Chondrocyte (in vitro differentiated cells): ENCODE data around the gene ARHGAP6. TPM values are rescaled to one million over a fixed set of nuclear protein-coding genes. Genes with fewer than 3 reads are reported as not detected.

ENCODE experiments used
- DNase-seq: peaks from one replicate; pipeline ENCODE4 v3.0.0; 2021; ENCODE audit warnings: mixed read lengths, low spot score
- H3K27ac Mint-ChIP-seq: one replicate; pipeline ENCODE4 v1.8.0; 2021; ENCODE audit warnings: mild to moderate bottlenecking, moderate library complexity, mixed read lengths; ENCODE audit not compliant: unreplicated experiment
- H3K27me3 Mint-ChIP-seq: 2 replicates; pipeline ENCODE4 v1.8.0; 2021; ENCODE audit warnings: low read depth, mixed read lengths
- H3K36me3 Mint-ChIP-seq: 2 replicates; pipeline ENCODE4 v1.8.0; 2021; ENCODE audit warnings: low read depth, mixed read lengths
- H3K4me1 Mint-ChIP-seq: 2 replicates; pipeline ENCODE4 v1.8.0; 2021; ENCODE audit warnings: low read depth, mild to moderate bottlenecking, mixed read lengths
- H3K4me3 Mint-ChIP-seq: one replicate; pipeline ENCODE4 v1.8.0; 2021; ENCODE audit warnings: mild to moderate bottlenecking, moderate library complexity, mixed read lengths; ENCODE audit not compliant: unreplicated experiment
- H3K9me3 Mint-ChIP-seq: 2 replicates; pipeline ENCODE4 v1.8.0; 2021; ENCODE audit warnings: low read depth, mixed read lengths
- total RNA-seq: library from RNA; stranded (reverse); gene quantifications from 3 replicates; pipeline ENCODE4 v1.2.1, GENCODE V29; 2021
- TF ChIP-seq, protein P1 (sequence below): fragments of 200-600 bp; sonication (generic); IDR thresholded peaks from 2 replicates; pipeline ENCODE4 v1.5.0; 2021; ENCODE audit warnings: antibody characterized with exemption, mild to moderate bottlenecking, moderate library complexity

Gene ARHGAP6
- total RNA-seq, 1 donor from 2014 or later = 1.5 TPM

GRCh38 chrX:11447418-11447817 lies 218.3 kb downstream of the ARHGAP6 start:
- no peak for DNase-seq

DNA sequence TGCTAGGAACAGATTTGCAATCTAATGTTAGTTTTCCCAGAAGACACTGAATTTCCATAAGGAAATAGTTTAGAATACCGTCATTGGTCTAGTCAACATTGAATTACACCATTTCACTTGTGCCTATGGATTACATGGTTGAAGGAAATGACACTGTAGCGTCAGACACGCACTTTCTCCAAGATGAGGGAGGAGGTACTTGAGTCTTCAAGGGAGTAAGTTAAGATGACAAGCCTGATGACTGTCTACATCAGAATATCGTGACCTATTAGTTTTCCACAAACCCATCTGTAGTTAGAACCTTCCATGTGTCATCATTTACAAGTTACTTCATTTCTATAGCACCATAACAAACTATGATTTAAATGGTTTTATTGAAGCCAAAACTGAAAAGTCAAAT lies 218.8 kb downstream of the ARHGAP6 start:
- H3K27ac Mint-ChIP-seq = peak overlapping the region; percentile 17
- no peaks in the 10 kb centered on the region for H3K36me3 Mint-ChIP-seq
- H3K27me3 Mint-ChIP-seq = no peaks in the 10 kb centered on the region
- TF ChIP-seq, protein P1, sequence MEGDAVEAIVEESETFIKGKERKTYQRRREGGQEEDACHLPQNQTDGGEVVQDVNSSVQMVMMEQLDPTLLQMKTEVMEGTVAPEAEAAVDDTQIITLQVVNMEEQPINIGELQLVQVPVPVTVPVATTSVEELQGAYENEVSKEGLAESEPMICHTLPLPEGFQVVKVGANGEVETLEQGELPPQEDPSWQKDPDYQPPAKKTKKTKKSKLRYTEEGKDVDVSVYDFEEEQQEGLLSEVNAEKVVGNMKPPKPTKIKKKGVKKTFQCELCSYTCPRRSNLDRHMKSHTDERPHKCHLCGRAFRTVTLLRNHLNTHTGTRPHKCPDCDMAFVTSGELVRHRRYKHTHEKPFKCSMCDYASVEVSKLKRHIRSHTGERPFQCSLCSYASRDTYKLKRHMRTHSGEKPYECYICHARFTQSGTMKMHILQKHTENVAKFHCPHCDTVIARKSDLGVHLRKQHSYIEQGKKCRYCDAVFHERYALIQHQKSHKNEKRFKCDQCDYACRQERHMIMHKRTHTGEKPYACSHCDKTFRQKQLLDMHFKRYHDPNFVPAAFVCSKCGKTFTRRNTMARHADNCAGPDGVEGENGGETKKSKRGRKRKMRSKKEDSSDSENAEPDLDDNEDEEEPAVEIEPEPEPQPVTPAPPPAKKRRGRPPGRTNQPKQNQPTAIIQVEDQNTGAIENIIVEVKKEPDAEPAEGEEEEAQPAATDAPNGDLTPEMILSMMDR = no peak
- DNase-seq = no peak
- H3K4me1 Mint-ChIP-seq = peaks cover 46% of the 10 kb centered on the region
- H3K4me3 Mint-ChIP-seq = no peak overlapping the region
- peaks cover 12% of the 10 kb centered on the region for H3K9me3 Mint-ChIP-seq

More at GRCh38 chrX:11447418-11447817, 218.3 kb downstream of the ARHGAP6 start:
- Mint-ChIP-seq H3K9me3 (peaks cover 12% of the 10 kb centered on the region), H3K4me1 (peaks cover 46% of the 10 kb centered on the region), H3K36me3 (no peaks in the 10 kb centered on the region), H3K27me3 (no peaks in the 10 kb centered on the region), H3K27ac (peak overlapping the region; percentile 17), H3K4me3 (no peak overlapping the region)
- TF ChIP-seq, protein P1 = no peak

GRCh38 chrX:11446336-11446735 lies 219.4 kb downstream of the ARHGAP6 start:
- no peak for DNase-seq
- no peak overlapping the region for H3K4me3 Mint-ChIP-seq
- H3K27me3 Mint-ChIP-seq = no peaks in the 10 kb centered on the region
- peaks cover 12% of the 10 kb centered on the region for H3K9me3 Mint-ChIP-seq
- peaks cover 46% of the 10 kb centered on the region for H3K4me1 Mint-ChIP-seq
- H3K36me3 Mint-ChIP-seq = no peaks in the 10 kb centered on the region
- TF ChIP-seq, protein P1 = no peak
- peak overlapping the region; percentile 17 for H3K27ac Mint-ChIP-seq

GRCh38 chrX:11445540-11445939 lies 220.2 kb downstream of the ARHGAP6 start:
- H3K9me3 Mint-ChIP-seq = peaks cover 12% of the 10 kb centered on the region
- H3K4me1 Mint-ChIP-seq = peaks cover 43% of the 10 kb centered on the region
- no peak for DNase-seq
- no peaks in the 10 kb centered on the region for H3K27me3 Mint-ChIP-seq
- H3K36me3 Mint-ChIP-seq = no peaks in the 10 kb centered on the region
- H3K4me3 Mint-ChIP-seq = no peak overlapping the region
- TF ChIP-seq, protein P1 = no peak
- no peak overlapping the region for H3K27ac Mint-ChIP-seq

DNA sequence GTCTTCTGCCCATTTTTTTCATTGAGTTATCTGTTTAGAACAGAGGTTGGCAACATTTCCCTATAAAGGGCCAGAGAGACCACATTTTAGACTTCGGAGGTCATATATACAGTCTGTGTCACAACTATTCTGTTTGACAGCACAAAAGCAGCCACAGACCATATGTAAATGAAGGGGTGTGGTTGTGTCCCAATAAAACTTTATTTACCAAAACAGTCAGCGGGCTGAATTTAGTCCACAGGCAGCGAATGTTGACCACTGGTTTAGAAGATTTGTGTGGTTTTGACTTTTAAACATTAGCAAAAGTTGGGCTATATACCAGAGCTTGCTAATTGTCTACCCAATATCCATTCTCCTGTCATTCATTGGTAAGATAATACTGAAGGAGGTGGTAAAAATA lies 221.7 kb downstream of the ARHGAP6 start:
- DNase-seq = no peak
- no peaks in the 10 kb centered on the region for H3K36me3 Mint-ChIP-seq
- H3K27me3 Mint-ChIP-seq = no peaks in the 10 kb centered on the region
- TF ChIP-seq, protein P1 = no peak
- peaks cover 7% of the 10 kb centered on the region for H3K9me3 Mint-ChIP-seq
- peaks cover 41% of the 10 kb centered on the region for H3K4me1 Mint-ChIP-seq
- H3K4me3 Mint-ChIP-seq = no peak overlapping the region
- no peak overlapping the region for H3K27ac Mint-ChIP-seq
